HepG2 (cell line): ENCODE data around the gene SDR42E2. TPM values are rescaled to one million over a fixed set of nuclear protein-coding genes. Genes with fewer than 3 reads are reported as not detected.

Source experiments
- CAMTA2 ChIP-seq: sonication (generic); formaldehyde crosslinking; IDR thresholded peaks from 2 replicates; pipeline ENCODE4 v1.4.0; 2020; ENCODE audit warnings: mild to moderate bottlenecking, missing genetic modification reagents, borderline replicate concordance
- CHD2 ChIP-seq: IDR thresholded peaks from 2 replicates; pipeline ENCODE4 v1.6.1; 2011; ENCODE audit warnings: low read depth, low read length, improper control_type of control experiment
- ESRRA ChIP-seq: sonication (generic); formaldehyde crosslinking; IDR thresholded peaks from 2 replicates; pipeline ENCODE4 v1.5.1; 2020; ENCODE audit warnings: mild to moderate bottlenecking, low read depth, missing genetic modification reagents
- HMG20B ChIP-seq: conservative IDR thresholded peaks from 2 replicates; pipeline ENCODE4 v1.6.1; 2016; ENCODE audit warnings: missing genetic modification reagents, missing compliant biosample characterization
- RELA ChIP-seq: sonication (generic); formaldehyde crosslinking; IDR thresholded peaks from 2 replicates; pipeline ENCODE4 v1.4.0; 2020; ENCODE audit warnings: missing genetic modification reagents
- RFXANK ChIP-seq: IDR thresholded peaks from 2 replicates; pipeline ENCODE4 v1.6.1; 2016
- SSRP1 ChIP-seq: IDR thresholded peaks from 2 replicates; pipeline ENCODE4 v1.6.1; 2016; ENCODE audit warnings: control low read depth
- SUZ12 ChIP-seq: fragments of 150-350 bp; IDR thresholded peaks from 2 replicates; pipeline ENCODE4 v1.6.1; 2014; ENCODE audit warnings: low read depth, low read length
- UBTF ChIP-seq: sonication (generic); formaldehyde crosslinking; IDR thresholded peaks from 2 replicates; pipeline ENCODE4 v1.4.0; 2020; ENCODE audit warnings: mild to moderate bottlenecking, missing genetic modification reagents
- ZBTB44 ChIP-seq: sonication (generic); formaldehyde crosslinking; IDR thresholded peaks from 2 replicates; pipeline ENCODE4 v1.4.0; 2020; ENCODE audit warnings: missing genetic modification reagents
- ZKSCAN5 ChIP-seq: sonication (generic); formaldehyde crosslinking; IDR thresholded peaks from 2 replicates; pipeline ENCODE4 v1.5.1; 2020; ENCODE audit warnings: mild to moderate bottlenecking, missing genetic modification reagents
- ZNF230 ChIP-seq: sonication (generic); formaldehyde crosslinking; IDR thresholded peaks from 2 replicates; pipeline ENCODE4 v1.4.0; 2020; ENCODE audit warnings: mild to moderate bottlenecking, missing genetic modification reagents
- ZNF251 ChIP-seq: sonication (generic); formaldehyde crosslinking; IDR thresholded peaks from 2 replicates; pipeline ENCODE4 v1.9.0; 2021; ENCODE audit warnings: mild to moderate bottlenecking, missing genetic modification reagents
- ZNF589 ChIP-seq: sonication (generic); formaldehyde crosslinking; conservative IDR thresholded peaks from 2 replicates; pipeline ENCODE4 v1.8.0; 2022; ENCODE audit warnings: mild to moderate bottlenecking, moderate library complexity, missing genetic modification reagents
- ZNF766 ChIP-seq: sonication (generic); formaldehyde crosslinking; IDR thresholded peaks from 2 replicates; pipeline ENCODE4 v1.5.0; 2020; ENCODE audit warnings: missing genetic modification reagents, borderline replicate concordance
- ZNF788 ChIP-seq: sonication (generic); formaldehyde crosslinking; IDR thresholded peaks from 2 replicates; pipeline ENCODE4 v1.5.0; 2020; ENCODE audit warnings: mild to moderate bottlenecking, missing genetic modification reagents, borderline replicate concordance
- polyA plus RNA-seq, 8 experiments: library from polyadenylated mRNA; depleted of rRNA in 3 of 8; stranded (reverse) in 7 of 8; unstranded in 1 of 8; fragments of >200 nt; fragmentation: Illumina TruSeq in 4 of 8; extraction: Trizol in 4 of 8; gene quantifications; 2 replicates each; pipeline versions ENCODE4 v1.2.1 to v1.2.3, GENCODE V29; 2011 to 2016; ENCODE audit warnings: low read depth in 4 of 8, missing spikeins in 1 of 8, mixed read lengths in 1 of 8; ENCODE audit not compliant: insufficient read depth in 1 of 8
- total RNA-seq, 5 experiments: library from RNA; depleted of rRNA; stranded (reverse); fragments of >200 nt; fragmentation: Illumina TruSeq; extraction: Trizol; gene quantifications; 2 replicates each; pipeline ENCODE4 v1.2.3, GENCODE V29; 2016; ENCODE audit warnings: low read depth in 1 of 5
- TF ChIP-seq, protein P1 (sequence below): sonication (generic); formaldehyde crosslinking; IDR thresholded peaks from 2 replicates; pipeline ENCODE4 v1.5.1; 2020; ENCODE audit warnings: mild to moderate bottlenecking, missing genetic modification reagents, moderate library complexity
- TF ChIP-seq, protein P2 (sequence below): sonication (generic); formaldehyde crosslinking; IDR thresholded peaks from 2 replicates; pipeline ENCODE4 v1.8.1; 2023; ENCODE audit warnings: missing genetic modification reagents, inconsistent platforms, borderline replicate concordance

Gene SDR42E2
- total and polyA plus RNA-seq, 2 of the 13 experiments (the other 11 are each of a cell fraction or from before 2014, with no cell fraction given), result 0.05 to 0.11 TPM

- TF ChIP-seq UBTF (CRISPR knock-in tag), result peak; percentile 98
- TF ChIP-seq HMG20B (CRISPR knock-in tag), result peak; percentile 86
- TF ChIP-seq ZBTB44 (CRISPR knock-in tag), result peak; percentile 79; the same call in 1 of the 2 replicates
- peak; percentile 94 for TF ChIP-seq ZNF230 (CRISPR knock-in tag)
- peak; percentile 43; the same call in 1 of the 2 replicates for TF ChIP-seq CHD2
- TF ChIP-seq RELA (CRISPR knock-in tag), result peak; percentile 85
- TF ChIP-seq ZNF788 (CRISPR knock-in tag), result peak; percentile 98; the same call in 1 of the 2 replicates
- TF ChIP-seq RFXANK, result peak; percentile 90
- no peak; the same call in none of the 2 replicates for TF ChIP-seq CAMTA2 (CRISPR knock-in tag)
- TF ChIP-seq SSRP1 (CRISPR knock-in tag), result peak; percentile 69; the same call in 1 of the 2 replicates
- peak; percentile 31; the same call in 1 of the 2 replicates for TF ChIP-seq ZNF589 (CRISPR knock-in tag)
- peak; percentile 84; the same call in 1 of the 2 replicates for TF ChIP-seq ESRRA (CRISPR knock-in tag)
- TF ChIP-seq, protein P1, sequence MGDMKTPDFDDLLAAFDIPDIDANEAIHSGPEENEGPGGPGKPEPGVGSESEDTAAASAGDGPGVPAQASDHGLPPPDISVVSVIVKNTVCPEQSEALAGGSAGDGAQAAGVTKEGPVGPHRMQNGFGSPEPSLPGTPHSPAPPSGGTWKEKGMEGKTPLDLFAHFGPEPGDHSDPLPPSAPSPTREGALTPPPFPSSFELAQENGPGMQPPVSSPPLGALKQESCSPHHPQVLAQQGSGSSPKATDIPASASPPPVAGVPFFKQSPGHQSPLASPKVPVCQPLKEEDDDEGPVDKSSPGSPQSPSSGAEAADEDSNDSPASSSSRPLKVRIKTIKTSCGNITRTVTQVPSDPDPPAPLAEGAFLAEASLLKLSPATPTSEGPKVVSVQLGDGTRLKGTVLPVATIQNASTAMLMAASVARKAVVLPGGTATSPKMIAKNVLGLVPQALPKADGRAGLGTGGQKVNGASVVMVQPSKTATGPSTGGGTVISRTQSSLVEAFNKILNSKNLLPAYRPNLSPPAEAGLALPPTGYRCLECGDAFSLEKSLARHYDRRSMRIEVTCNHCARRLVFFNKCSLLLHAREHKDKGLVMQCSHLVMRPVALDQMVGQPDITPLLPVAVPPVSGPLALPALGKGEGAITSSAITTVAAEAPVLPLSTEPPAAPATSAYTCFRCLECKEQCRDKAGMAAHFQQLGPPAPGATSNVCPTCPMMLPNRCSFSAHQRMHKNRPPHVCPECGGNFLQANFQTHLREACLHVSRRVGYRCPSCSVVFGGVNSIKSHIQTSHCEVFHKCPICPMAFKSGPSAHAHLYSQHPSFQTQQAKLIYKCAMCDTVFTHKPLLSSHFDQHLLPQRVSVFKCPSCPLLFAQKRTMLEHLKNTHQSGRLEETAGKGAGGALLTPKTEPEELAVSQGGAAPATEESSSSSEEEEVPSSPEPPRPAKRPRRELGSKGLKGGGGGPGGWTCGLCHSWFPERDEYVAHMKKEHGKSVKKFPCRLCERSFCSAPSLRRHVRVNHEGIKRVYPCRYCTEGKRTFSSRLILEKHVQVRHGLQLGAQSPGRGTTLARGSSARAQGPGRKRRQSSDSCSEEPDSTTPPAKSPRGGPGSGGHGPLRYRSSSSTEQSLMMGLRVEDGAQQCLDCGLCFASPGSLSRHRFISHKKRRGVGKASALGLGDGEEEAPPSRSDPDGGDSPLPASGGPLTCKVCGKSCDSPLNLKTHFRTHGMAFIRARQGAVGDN (CRISPR knock-in tag), result peak; percentile 99
- TF ChIP-seq, protein P2, sequence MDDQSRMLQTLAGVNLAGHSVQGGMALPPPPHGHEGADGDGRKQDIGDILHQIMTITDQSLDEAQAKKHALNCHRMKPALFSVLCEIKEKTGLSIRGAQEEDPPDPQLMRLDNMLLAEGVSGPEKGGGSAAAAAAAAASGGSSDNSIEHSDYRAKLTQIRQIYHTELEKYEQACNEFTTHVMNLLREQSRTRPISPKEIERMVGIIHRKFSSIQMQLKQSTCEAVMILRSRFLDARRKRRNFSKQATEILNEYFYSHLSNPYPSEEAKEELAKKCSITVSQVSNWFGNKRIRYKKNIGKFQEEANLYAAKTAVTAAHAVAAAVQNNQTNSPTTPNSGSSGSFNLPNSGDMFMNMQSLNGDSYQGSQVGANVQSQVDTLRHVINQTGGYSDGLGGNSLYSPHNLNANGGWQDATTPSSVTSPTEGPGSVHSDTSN, result peak; percentile 76; the same call in 1 of the 2 replicates
- TF ChIP-seq ZNF251, result peak; percentile 22; the same call in 1 of the 2 replicates
- TF ChIP-seq ZNF766 (CRISPR knock-in tag), result peak; percentile 99; the same call in 1 of the 2 replicates
- no peak for TF ChIP-seq ZKSCAN5 (CRISPR knock-in tag)
- no peak for TF ChIP-seq SUZ12
Observed at GRCh38 chr16:22206013-22206841, 43.9 kb downstream of the SDR42E2 start, which contains the start of gene EEF2K (continued).
